ENCODE results near the gene MLPH.

The MLPH gene

GRCh38 chr2:237569041-237569440 lies 82.0 kb downstream of the MLPH start:
- DNase-seq (ENCODE audit: low read depth in 1 of 2, low spot score in 1 of 2), result no peak
- in situ Hi-C loops (cut with HindIII; ENCODE audit: low pct_unique_long_range_greater_than_20kb, low sequenced_read_pairs), result no loop called here
- TF ChIP-seq JUND (IDR thresholded peaks at IDR 0.05; ENCODE audit: low read depth), result no peak

GRCh38 chr2:237569896-237570295 lies 82.8 kb downstream of the MLPH start:
- TF ChIP-seq JUND (IDR thresholded peaks at IDR 0.05; ENCODE audit: low read depth), result no peak
- DNase-seq (ENCODE audit: low read depth in 1 of 2, low spot score in 1 of 2), result no peak
- in situ Hi-C loops (cut with HindIII; ENCODE audit: low pct_unique_long_range_greater_than_20kb, low sequenced_read_pairs), result no loop called here

- no peak for TF ChIP-seq JUND (IDR thresholded peaks at IDR 0.05; ENCODE audit: low read depth)
- in situ Hi-C loops (cut with HindIII; ENCODE audit: low pct_unique_long_range_greater_than_20kb, low sequenced_read_pairs), result no loop called here
Observed at GRCh38 chr2:237570776-237571335, 83.8 kb downstream of the MLPH start.

GRCh38 chr2:237571551-237571950 lies 84.5 kb downstream of the MLPH start:
- in situ Hi-C loops (cut with HindIII; ENCODE audit: low pct_unique_long_range_greater_than_20kb, low sequenced_read_pairs), result no loop called here
- TF ChIP-seq JUND (IDR thresholded peaks at IDR 0.05; ENCODE audit: low read depth), result no peak
- DNase-seq (ENCODE audit: low read depth in 1 of 2, low spot score in 1 of 2), result no peak

More at GRCh38 chr2:237570776-237571335, 83.8 kb downstream of the MLPH start:
- no peak for DNase-seq (ENCODE audit: low read depth in 1 of 2, low spot score in 1 of 2)

- TF ChIP-seq JUND (IDR thresholded peaks at IDR 0.05; ENCODE audit: low read depth), result no peak
- in situ Hi-C loops (cut with HindIII; ENCODE audit: low pct_unique_long_range_greater_than_20kb, low sequenced_read_pairs), result no loop called here
- peak; percentile 87 to 90 for DNase-seq (ENCODE audit: low read depth in 1 of 2, low spot score in 1 of 2)
Observed at GRCh38 chr2:237572021-237572741, 85.1 kb downstream of the MLPH start.

GRCh38 chr2:237572742-237573101 lies 85.7 kb downstream of the MLPH start:
- in situ Hi-C loops (cut with HindIII; ENCODE audit: low pct_unique_long_range_greater_than_20kb, low sequenced_read_pairs), result no loop called here
- no peak for DNase-seq (ENCODE audit: low read depth in 1 of 2, low spot score in 1 of 2)
- no peak for TF ChIP-seq JUND (IDR thresholded peaks at IDR 0.05; ENCODE audit: low read depth)

GRCh38 chr2:237573721-237574415 lies 86.8 kb downstream of the MLPH start:
- DNase-seq (ENCODE audit: low read depth in 1 of 2, low spot score in 1 of 2), result no peak
- TF ChIP-seq JUND (IDR thresholded peaks at IDR 0.05; ENCODE audit: low read depth), result no peak
- in situ Hi-C loops (cut with HindIII; ENCODE audit: low pct_unique_long_range_greater_than_20kb, low sequenced_read_pairs), result no loop called here

GRCh38 chr2:237574467-237574866 lies 87.4 kb downstream of the MLPH start:
- no peak for DNase-seq (ENCODE audit: low read depth in 1 of 2, low spot score in 1 of 2)
- no peak for TF ChIP-seq JUND (IDR thresholded peaks at IDR 0.05; ENCODE audit: low read depth)
- in situ Hi-C loops (cut with HindIII; ENCODE audit: low pct_unique_long_range_greater_than_20kb, low sequenced_read_pairs), result no loop called here

- peak in 1 of 2 experiments; percentile 38 for DNase-seq (ENCODE audit: low read depth in 1 of 2, low spot score in 1 of 2)
Observed at GRCh38 chr2:237574894-237575868, 88.1 kb downstream of the MLPH start.

GRCh38 chr2:237575869-237576862 lies 89.1 kb downstream of the MLPH start:
- no peak for DNase-seq (ENCODE audit: low read depth in 1 of 2, low spot score in 1 of 2)
- TF ChIP-seq JUND (IDR thresholded peaks at IDR 0.05; ENCODE audit: low read depth), result no peak
- in situ Hi-C loops (cut with HindIII; ENCODE audit: low pct_unique_long_range_greater_than_20kb, low sequenced_read_pairs), result no loop called here

More at GRCh38 chr2:237574894-237575868, 88.1 kb downstream of the MLPH start:
- TF ChIP-seq JUND (IDR thresholded peaks at IDR 0.05; ENCODE audit: low read depth), result no peak
- in situ Hi-C loops (cut with HindIII; ENCODE audit: low pct_unique_long_range_greater_than_20kb, low sequenced_read_pairs), result no loop called here

- in situ Hi-C loops (cut with HindIII; ENCODE audit: low pct_unique_long_range_greater_than_20kb, low sequenced_read_pairs), result no loop called here
Observed at GRCh38 chr2:237576974-237577373, 89.9 kb downstream of the MLPH start.

More at GRCh38 chr2:237576974-237577373, 89.9 kb downstream of the MLPH start:
- no peak for TF ChIP-seq JUND (IDR thresholded peaks at IDR 0.05; ENCODE audit: low read depth)
- DNase-seq (ENCODE audit: low read depth in 1 of 2, low spot score in 1 of 2), result no peak
